ENCODE results near the gene DENND4A.
"Not testable (repeated sequence)": the region's sequence is repeated elsewhere in the genome, so short reads cannot be mapped to it uniquely, and the experiment has no call there.

Gene DENND4A

GRCh38 chr15:65762399-65762798 is 29.7 kb downstream of the DENND4A start:
- in situ Hi-C loops (cut with HindIII; ENCODE audit: low sequenced_read_pairs): no loop called here

- in situ Hi-C loops (cut with HindIII; ENCODE audit: low sequenced_read_pairs): no loop called here
These were observed 30.7 kb downstream of the DENND4A start for GRCh38 chr15:65761210-65761926.

GRCh38 chr15:65759441-65759840 is 32.7 kb downstream of the DENND4A start:
- in situ Hi-C loops (cut with HindIII; ENCODE audit: low sequenced_read_pairs): no loop called here

- in situ Hi-C loops (cut with HindIII; ENCODE audit: low sequenced_read_pairs): no loop called here
These were observed 33.9 kb downstream of the DENND4A start for GRCh38 chr15:65758242-65758641.

- in situ Hi-C loops (cut with HindIII; ENCODE audit: low sequenced_read_pairs): no loop called here
These were observed 34.8 kb downstream of the DENND4A start for GRCh38 chr15:65757256-65757655.

- in situ Hi-C loops (cut with HindIII; ENCODE audit: low sequenced_read_pairs): no loop called here
These were observed 39.9 kb downstream of the DENND4A start for GRCh38 chr15:65752151-65752700.

GRCh38 chr15:65751431-65751830 is 40.7 kb downstream of the DENND4A start:
- in situ Hi-C loops (cut with HindIII; ENCODE audit: low sequenced_read_pairs): no loop called here

- in situ Hi-C loops (cut with HindIII; ENCODE audit: low sequenced_read_pairs): no loop called here
These were observed 44.8 kb downstream of the DENND4A start for GRCh38 chr15:65747265-65747664.

GRCh38 chr15:65743637-65744252 is 48.3 kb downstream of the DENND4A start:
- in situ Hi-C loops (cut with HindIII; ENCODE audit: low sequenced_read_pairs): no loop called here

- in situ Hi-C loops (cut with HindIII; ENCODE audit: low sequenced_read_pairs): no loop called here
These were observed 51.9 kb downstream of the DENND4A start for GRCh38 chr15:65740148-65740547.

GRCh38 chr15:65738649-65739048 is 53.4 kb downstream of the DENND4A start:
- in situ Hi-C loops (cut with HindIII; ENCODE audit: low sequenced_read_pairs): loop anchor here (5.0 kb wide), 3 partner anchors 54 to 79 kb away; partner anchors contain the start of gene DENND4A

- in situ Hi-C loops (cut with HindIII; ENCODE audit: low sequenced_read_pairs): not testable (repeated sequence)
These were observed 58.5 kb downstream of the DENND4A start for GRCh38 chr15:65733599-65733998.

GRCh38 chr15:65732698-65733097 is 59.4 kb downstream of the DENND4A start:
- in situ Hi-C loops (cut with HindIII; ENCODE audit: low sequenced_read_pairs): no loop called here

- in situ Hi-C loops (cut with HindIII; ENCODE audit: low sequenced_read_pairs): no loop called here
These were observed 60.2 kb downstream of the DENND4A start for GRCh38 chr15:65731926-65732325.

- in situ Hi-C loops (cut with HindIII; ENCODE audit: low sequenced_read_pairs): no loop called here
These were observed 61.4 kb downstream of the DENND4A start for GRCh38 chr15:65730549-65731172.

GRCh38 chr15:65724464-65725215 is 67.5 kb downstream of the DENND4A start:
- in situ Hi-C loops (cut with HindIII; ENCODE audit: low sequenced_read_pairs): no loop called here

- in situ Hi-C loops (cut with HindIII; ENCODE audit: low sequenced_read_pairs): no loop called here
These were observed 68.2 kb downstream of the DENND4A start for GRCh38 chr15:65723876-65724275.

GRCh38 chr15:65722191-65722590 is 69.9 kb downstream of the DENND4A start:
- in situ Hi-C loops (cut with HindIII; ENCODE audit: low sequenced_read_pairs): no loop called here

- in situ Hi-C loops (cut with HindIII; ENCODE audit: low sequenced_read_pairs): no loop called here
These were observed 79.7 kb downstream of the DENND4A start for GRCh38 chr15:65712415-65712814.

GRCh38 chr15:65695081-65695480 is 97.0 kb downstream of the DENND4A start:
- in situ Hi-C loops (cut with HindIII; ENCODE audit: low sequenced_read_pairs): no loop called here

- in situ Hi-C loops (cut with HindIII; ENCODE audit: low sequenced_read_pairs): no loop called here
These were observed 101.3 kb downstream of the DENND4A start for GRCh38 chr15:65690778-65691177.

Data from endothelial cell of hepatic sinusoid (primary cell).